H9 (cell line): ENCODE data around the gene CLRN3. TPM values are rescaled to one million over a fixed set of nuclear protein-coding genes. Genes with fewer than 3 reads are reported as not detected.

Experiments used
- DNase-seq: peaks from one replicate; pipeline ENCODE4 v3.0.0-alpha.2; 2017
- H2AFZ ChIP-seq: one replicate; pipeline ENCODE4 v1.6.1; 2013; ENCODE audit warnings: mild to moderate bottlenecking, low read length, control low read depth, moderate library complexity
- H2AK5ac ChIP-seq: 2 replicates; pipeline ENCODE4 v1.6.1; 2013; ENCODE audit warnings: low read length, control low read depth, mixed read lengths; ENCODE audit not compliant: insufficient read length
- H2BK120ac ChIP-seq: one replicate; pipeline ENCODE4 v1.6.1; 2013; ENCODE audit warnings: low read depth, mild to moderate bottlenecking, low read length, control low read depth, inconsistent platforms; ENCODE audit not compliant: poor library complexity, severe bottlenecking
- H2BK12ac ChIP-seq: 2 replicates; pipeline ENCODE4 v1.6.1; 2013; ENCODE audit warnings: low read length, control low read depth, mixed read lengths, low read depth; ENCODE audit not compliant: insufficient read length
- H2BK15ac ChIP-seq: 2 replicates; pipeline ENCODE4 v1.6.1; 2013; ENCODE audit warnings: low read depth, low read length, control low read depth
- H2BK20ac ChIP-seq: one replicate; pipeline ENCODE4 v1.6.1; 2013; ENCODE audit warnings: low read depth, mild to moderate bottlenecking, low read length, control low read depth, inconsistent platforms; ENCODE audit not compliant: poor library complexity, severe bottlenecking
- H2BK5ac ChIP-seq: 2 replicates; pipeline ENCODE4 v1.6.1; 2013; ENCODE audit warnings: low read length, control low read depth, mixed read lengths; ENCODE audit not compliant: insufficient read length
- H3K14ac ChIP-seq: 2 replicates; pipeline ENCODE4 v1.6.1; 2013; ENCODE audit warnings: low read length, control low read depth; ENCODE audit not compliant: insufficient read depth
- H3K18ac ChIP-seq: 2 replicates; pipeline ENCODE4 v1.6.1; 2013; ENCODE audit warnings: low read depth, mild to moderate bottlenecking, mixed read lengths, low read length, control low read depth; ENCODE audit not compliant: insufficient read length
- H3K23ac ChIP-seq: 2 replicates; pipeline ENCODE4 v1.6.1; 2013; ENCODE audit warnings: low read length, control low read depth, mixed read lengths, low read depth; ENCODE audit not compliant: insufficient read length
- H3K23me2 ChIP-seq: 2 replicates; pipeline ENCODE4 v1.6.1; 2013; ENCODE audit warnings: low read depth, mild to moderate bottlenecking, mixed read lengths, low read length, control low read depth; ENCODE audit not compliant: insufficient read length, poor library complexity, severe bottlenecking
- H3K27ac ChIP-seq: 2 replicates; pipeline ENCODE4 v1.5.1; 2013; ENCODE audit warnings: low read length, control low read depth, mixed read lengths, low read depth; ENCODE audit not compliant: insufficient read length
- H3K27me3 ChIP-seq: 2 replicates; pipeline ENCODE4 v1.6.1; 2013; ENCODE audit warnings: low read length, control low read depth, inconsistent platforms; ENCODE audit not compliant: insufficient read depth
- H3K4ac ChIP-seq: 2 replicates; pipeline ENCODE4 v1.6.1; 2013; ENCODE audit warnings: low read depth, mild to moderate bottlenecking, control low read depth, inconsistent platforms, low read length, moderate library complexity
- H3K4me1 ChIP-seq: 2 replicates; pipeline ENCODE4 v1.6.1; 2013; ENCODE audit warnings: low read length, control low read depth, inconsistent platforms; ENCODE audit not compliant: insufficient read depth
- H3K4me2 ChIP-seq: 2 replicates; pipeline ENCODE4 v1.6.1; 2013; ENCODE audit warnings: low read length, control low read depth, mixed read lengths; ENCODE audit not compliant: insufficient read length, insufficient read depth
- H3K56ac ChIP-seq: 2 replicates; pipeline ENCODE4 v1.6.1; 2013; ENCODE audit warnings: low read depth, mild to moderate bottlenecking, mixed read lengths, low read length, control low read depth; ENCODE audit not compliant: insufficient read length
- H3K79me1 ChIP-seq: 2 replicates; pipeline ENCODE4 v1.6.1; 2013; ENCODE audit warnings: low read depth, mild to moderate bottlenecking, moderate library complexity, low read length, control low read depth, inconsistent platforms; ENCODE audit not compliant: insufficient read depth, poor library complexity, severe bottlenecking
- H3K79me2 ChIP-seq: 2 replicates; pipeline ENCODE4 v1.6.1; 2013; ENCODE audit warnings: low read length, control low read depth, inconsistent platforms; ENCODE audit not compliant: insufficient read depth
- H3K9ac ChIP-seq: 2 replicates; pipeline ENCODE4 v1.6.1; 2013; ENCODE audit warnings: low read length, control low read depth, mixed read lengths; ENCODE audit not compliant: insufficient read length; ENCODE audit errors: extremely low read depth
- H3K9me3 ChIP-seq: one replicate; pipeline ENCODE4 v1.6.1; 2013; ENCODE audit warnings: low read depth, low read length, inconsistent platforms; ENCODE audit not compliant: control insufficient read depth
- H3T11ph ChIP-seq: one replicate; pipeline ENCODE4 v1.6.1; 2013; ENCODE audit warnings: mild to moderate bottlenecking, low read length, control low read depth, inconsistent platforms
- H4K20me1 ChIP-seq: one replicate; pipeline ENCODE4 v1.6.1; 2013; ENCODE audit not compliant: control insufficient read depth, insufficient read length, insufficient read depth
- H4K5ac ChIP-seq: 2 replicates; pipeline ENCODE4 v1.6.1; 2013; ENCODE audit warnings: low read depth, mild to moderate bottlenecking, mixed read lengths, low read length, control low read depth; ENCODE audit not compliant: insufficient read length
- H4K8ac ChIP-seq: replicated peaks from 2 replicates; pipeline ENCODE4 v1.6.1; 2013; ENCODE audit warnings: low read length, control low read depth, mixed read lengths, low read depth; ENCODE audit not compliant: insufficient read length
- H4K91ac ChIP-seq: 2 replicates; pipeline ENCODE4 v1.6.1; 2013; ENCODE audit warnings: low read depth, mild to moderate bottlenecking, moderate library complexity, mixed read lengths, low read length, control low read depth; ENCODE audit not compliant: insufficient read length
- H3K27ac Mint-ChIP-seq, 3 experiments: 2 replicates in 2 of 3; 3 replicates in 1 of 3; pipeline ENCODE4 v1.8.0; 2020 to 2021; ENCODE audit warnings: mixed read lengths in 3 of 3, mild to moderate bottlenecking in 1 of 3, moderate library complexity in 1 of 3
- H3K27me3 Mint-ChIP-seq: 2 replicates; pipeline ENCODE4 v1.8.0; 2021; ENCODE audit warnings: low read depth, mild to moderate bottlenecking, moderate library complexity, mixed read lengths
- H3K36me3 Mint-ChIP-seq, 3 experiments: 2 replicates in 2 of 3; 3 replicates in 1 of 3; pipeline ENCODE4 v1.8.0; 2020 to 2021; ENCODE audit warnings: low read depth in 3 of 3, mixed read lengths in 3 of 3; ENCODE audit not compliant: insufficient read depth in 1 of 3
- H3K4me1 Mint-ChIP-seq, 2 experiments: 2 replicates each; pipeline ENCODE4 v1.8.0; 2020; ENCODE audit warnings: mixed read lengths in 2 of 2
- H3K4me3 Mint-ChIP-seq, 2 experiments: 2 replicates in 1 of 2; 3 replicates in 1 of 2; pipeline ENCODE4 v1.8.0; 2020 to 2021; ENCODE audit warnings: mild to moderate bottlenecking in 2 of 2, mixed read lengths in 2 of 2, moderate library complexity in 1 of 2
- H3K9me3 Mint-ChIP-seq, 2 experiments: 2 replicates in 1 of 2; 3 replicates in 1 of 2; pipeline ENCODE4 v1.8.0; 2020; ENCODE audit warnings: mild to moderate bottlenecking in 2 of 2, mixed read lengths in 2 of 2, moderate library complexity in 1 of 2
- CTCF ChIP-seq: fragments of 200-600 bp; sonication (generic); conservative IDR thresholded peaks from 3 replicates; pipeline ENCODE4 v1.8.0; 2021; ENCODE audit warnings: antibody characterized with exemption, mild to moderate bottlenecking
- WGBS: extraction: QIAGEN DNeasy Blood & Tissue Kit; methylation state at CpG from one replicate; pipeline ENCODE4 v1.1.7; 2013; ENCODE audit warnings: missing lambda C conversion rate, low lambda C conversion rate, mixed read lengths; ENCODE audit not compliant: insufficient read length; ENCODE audit errors: extremely low coverage; 5-methylcytosine and 5-hydroxymethylcytosine counted together
- total RNA-seq: library from RNA; stranded (reverse); gene quantifications from 2 replicates; pipeline ENCODE4 v1.2.1, GENCODE V29; 2021

Gene CLRN3
- total RNA-seq, 1 experiment from 2014 or later, result not detected

GRCh38 chr10:127874671-127875448 lies 17.9 kb downstream of the CLRN3 start:
- H3K23ac ChIP-seq, result no peak overlapping the region

More at GRCh38 chr10:127874671-127875448, 17.9 kb downstream of the CLRN3 start:
- Histone ChIP-seq H3K4me1 (no peaks in the 10 kb centered on the region), H4K91ac (no peak overlapping the region), H4K20me1 (no peaks in the 10 kb centered on the region), H3K23me2 (no peaks in the 10 kb centered on the region), H2BK20ac (no peak overlapping the region), H3K79me2 (no peaks in the 10 kb centered on the region), H2BK5ac (no peak overlapping the region), H3K14ac (no peak overlapping the region), H3K4ac (no peak overlapping the region), H3K9me3 (no peaks in the 10 kb centered on the region), H2AK5ac (no peak overlapping the region), H3K9ac (no peak overlapping the region), H2BK120ac (no peak overlapping the region), H3K18ac (no peak overlapping the region), H3K4me2 (no peak overlapping the region), H4K5ac (no peak overlapping the region), H3K27me3 (no peaks in the 10 kb centered on the region), H3K56ac (no peak overlapping the region), H4K8ac (no peak overlapping the region), H3K79me1 (no peaks in the 10 kb centered on the region), H3K27ac (no peak overlapping the region), H3T11ph (no peak overlapping the region), H2BK15ac (no peak overlapping the region), H2AFZ (no peak overlapping the region), H2BK12ac (no peak overlapping the region)
- peaks cover 3% of the 10 kb centered on the region for H3K27me3 Mint-ChIP-seq
- no peaks in the 10 kb centered on the region for H3K4me1 Mint-ChIP-seq
- H3K36me3 Mint-ChIP-seq, result 0 out of 7 replicates have a peak, but pooled peaks cover 0 to under 1% (median 0%) of the 10 kb centered on the region in 3 experiments
- no peak overlapping the region for H3K27ac Mint-ChIP-seq
- peaks cover 0 to 2% of the 10 kb centered on the region in 2 experiments; a peak in 1 of 5 replicates for H3K9me3 Mint-ChIP-seq
- no peak for DNase-seq
- no CpG with 5 or more reads among the region's 11 CpGs for WGBS
- H3K4me3 Mint-ChIP-seq, result no peak overlapping the region
- TF ChIP-seq CTCF, result no peak
